B cell (primary cell): ENCODE measurements around the gene DLG1. TPM values are rescaled to one million over a fixed set of nuclear protein-coding genes. Genes with fewer than 3 reads are reported as not detected.

Experiments
- ATAC-seq: fragments of 200-7000 bp; cut with Tn5 transposase; one replicate; pipeline ENCODE4 v1.10.0; 2021; ENCODE audit warnings: low read depth, mild to moderate bottlenecking, moderate number of reproducible peaks, moderate library complexity
- CTCF ChIA-PET: fragments of 350-600 bp; sonication (Branson Sonifier 250); formaldehyde crosslinking; loops from one replicate; lab custom pipeline; 2021; ENCODE audit warnings: antibody characterized with exemption, inconsistent platforms; lab: Charles Lee
- POLR2A ChIA-PET: fragments of 350-600 bp; sonication (Branson Sonifier 250); formaldehyde crosslinking; loops from one replicate; lab custom pipeline; 2021; ENCODE audit warnings: antibody characterized with exemption; lab: Charles Lee
- DNase-seq: peaks from one replicate; pipeline ENCODE4 v3.0.0; 2013
- H2AFZ ChIP-seq: 2 replicates; pipeline ENCODE4 v1.6.1; 2012; ENCODE audit warnings: mild to moderate bottlenecking, low read depth, low read length; ENCODE audit not compliant: insufficient read depth, poor library complexity, severe bottlenecking
- H3K27ac ChIP-seq, 2 donors: 1 replicate in 1 of 2; 2 replicates in 1 of 2; pipeline ENCODE4 v1.5.1; 2012 to 2013; ENCODE audit warnings: low read length in 2 of 2, mild to moderate bottlenecking in 2 of 2, moderate library complexity in 1 of 2
- H3K27me3 ChIP-seq, 4 experiments: fragments of 200-600 bp in 1 of 4; sonication (generic) in 1 of 4; replicated peaks in 1 of 4; 1 replicate in 2 of 4; 2 replicates in 2 of 4; pipeline versions ENCODE4 v1.6.1 to v1.7.0; 2013 to 2016; ENCODE audit warnings: low read length in 3 of 4, mild to moderate bottlenecking in 2 of 4, mixed read lengths in 1 of 4, moderate library complexity in 1 of 4; ENCODE audit not compliant: insufficient read depth in 4 of 4, control insufficient read depth in 3 of 4; ENCODE audit errors: control extremely low read depth in 1 of 4
- H3K36me3 ChIP-seq, 2 experiments: replicated peaks in 1 of 2; 1 replicate in 1 of 2; 2 replicates in 1 of 2; pipeline versions ENCODE4 v1.6.1 to v1.7.1; 2013; ENCODE audit warnings: low read length in 1 of 2; ENCODE audit not compliant: insufficient read depth in 2 of 2, control insufficient read depth in 1 of 2; ENCODE audit errors: control extremely low read depth in 1 of 2, extremely low read depth in 1 of 2
- H3K4me1 ChIP-seq, 2 donors: fragments of 200-600 bp in 1 of 2; sonication (generic) in 1 of 2; 1 replicate in 1 of 2; 2 replicates in 1 of 2; pipeline versions ENCODE4 v1.5.1 to v1.6.1; 2013 to 2017; ENCODE audit warnings: low read length in 2 of 2; ENCODE audit not compliant: control insufficient read depth in 2 of 2, insufficient read depth in 2 of 2
- H3K4me2 ChIP-seq: replicated peaks from 2 replicates; pipeline ENCODE3; 2012; ENCODE audit warnings: mild to moderate bottlenecking, low read depth, low read length; ENCODE audit not compliant: poor library complexity, severe bottlenecking
- H3K4me3 ChIP-seq, 5 experiments: fragments of 200-600 bp in 1 of 5; sonication (generic) in 1 of 5; 1 replicate in 3 of 5; 2 replicates in 2 of 5; pipeline versions ENCODE4 v1.5.1 to v1.7.0; 2011 to 2016; ENCODE audit warnings: low read length in 4 of 5, mild to moderate bottlenecking in 4 of 5, low read depth in 2 of 5, control low read depth in 1 of 5, moderate library complexity in 1 of 5; ENCODE audit not compliant: insufficient read depth in 1 of 5; ENCODE audit errors: control extremely low read depth in 1 of 5, extremely low read depth in 1 of 5
- H3K79me2 ChIP-seq: fragments of 200-600 bp; sonication (generic); one replicate; pipeline ENCODE4 v1.6.0; 2016; ENCODE audit warnings: low read length; ENCODE audit not compliant: control insufficient read depth, insufficient read depth
- H3K9ac ChIP-seq: fragments of 200-600 bp; sonication (generic); 2 replicates; pipeline ENCODE4 v1.6.1; 2017; ENCODE audit warnings: mild to moderate bottlenecking, low read length, moderate library complexity
- H3K9me3 ChIP-seq, 3 donors: one replicate each; pipeline versions ENCODE4 v1.6.1 to v1.7.1; 2013; ENCODE audit warnings: low read length in 2 of 3; ENCODE audit not compliant: control insufficient read depth in 2 of 3, insufficient read depth in 1 of 3; ENCODE audit errors: control extremely low read depth in 1 of 3
- H4K20me1 ChIP-seq: 2 replicates; pipeline ENCODE4 v1.6.0; 2012; ENCODE audit warnings: mild to moderate bottlenecking, low read length; ENCODE audit not compliant: insufficient read depth, control insufficient read depth, poor library complexity, severe bottlenecking
- H3K27ac Mint-ChIP-seq: one replicate; pipeline ENCODE4 v1.8.0; 2021; ENCODE audit warnings: mixed read lengths
- H3K27me3 Mint-ChIP-seq: one replicate; pipeline ENCODE4 v1.8.0; 2021; ENCODE audit warnings: mixed read lengths
- H3K4me1 Mint-ChIP-seq: one replicate; pipeline ENCODE4 v1.8.0; 2021; ENCODE audit warnings: mixed read lengths
- H3K4me3 Mint-ChIP-seq: one replicate; pipeline ENCODE4 v1.8.0; 2021; ENCODE audit warnings: mixed read lengths
- H3K9me3 Mint-ChIP-seq: one replicate; pipeline ENCODE4 v1.8.0; 2022; ENCODE audit warnings: mixed read lengths; ENCODE audit not compliant: insufficient read depth
- CTCF ChIP-seq: fragments of 200-600 bp; IDR thresholded peaks from one replicate; pipeline ENCODE4 v1.8.0; 2022; ENCODE audit warnings: antibody characterized with exemption, mild to moderate bottlenecking
- EZH2 ChIP-seq: IDR thresholded peaks from 2 replicates; pipeline ENCODE4 v1.6.1; 2012; ENCODE audit warnings: borderline replicate concordance, low read depth, mild to moderate bottlenecking, moderate library complexity, low read length; ENCODE audit not compliant: insufficient read depth, poor library complexity, severe bottlenecking
- WGBS: methylation state at CpG from one replicate; pipeline ENCODE4 v1.1.5; 2013; ENCODE audit warnings: missing lambda C conversion rate; ENCODE audit not compliant: insufficient coverage; 5-methylcytosine and 5-hydroxymethylcytosine counted together
- intact Hi-C: fragments of 100-400 bp; cut with micrococcal nuclease; formaldehyde crosslinking; loops from one replicate; pipeline ENCODE4 v1.10.0; 2022
- polyA plus RNA-seq: library from polyadenylated mRNA; depleted of rRNA; stranded (reverse); fragments of >200 nt; gene quantifications from 2 replicates; pipeline ENCODE4 v1.2.3, GENCODE V29; 2012
- total RNA-seq, 2 donors: library from RNA; stranded (reverse); fragments of 120-200 nt in 1 of 2; gene quantifications; 1 replicate in 1 of 2; 2 replicates in 1 of 2; pipeline versions ENCODE4 v1.2.3 to v1.2.4, GENCODE V29; 2013 to 2022

The DLG1 gene
- total and polyA plus RNA-seq, 2 donors (not counting 1 experiment from before 2014, with no cell fraction given), result 23.4 to 114 TPM

GRCh38 chr3:197023998-197024651 is 274.3 kb downstream of the DLG1 start:
- no peak for ATAC-seq
- H3K27ac Mint-ChIP-seq, result peak overlapping the region; percentile 97
- intact Hi-C loops, result no loop called here

More at GRCh38 chr3:197023998-197024651, 274.3 kb downstream of the DLG1 start:
- peak; percentile 29 for DNase-seq
- H3K27ac ChIP-seq, result no peak overlapping the region
- H3K4me2 ChIP-seq, result peak overlapping the region; percentile 88
- peaks cover 5% of the 10 kb centered on the region for H4K20me1 ChIP-seq
- no peaks in the 10 kb centered on the region for H3K9me3 Mint-ChIP-seq
- no peak overlapping the region for H2AFZ ChIP-seq
- H3K9me3 ChIP-seq, result peaks cover 0 to 11% (median 0%) of the 10 kb centered on the region in 3 donors
- H3K36me3 ChIP-seq, result no peaks in the 10 kb centered on the region
- peaks cover 33 to 34% of the 10 kb centered on the region in 2 donors for H3K4me1 ChIP-seq
- TF ChIP-seq EZH2 (no peak), CTCF (no peak)
- H3K9ac ChIP-seq, result peak overlapping the region; percentile 49
- ChIA-PET POLR2A (interaction anchor here (2.3 kb wide), 1 partner anchor 21 kb away, joined by 13 read pairs; no protein-coding TSS in a partner anchor), CTCF (interaction anchor here (5.2 kb wide), 1 partner anchor 20 kb away, joined by 45 read pairs; no protein-coding TSS in a partner anchor)
- 77% methylated on average over 22 of the region's 36 CpGs for WGBS
- H3K27me3 ChIP-seq, result peaks cover 0 to 52% (median 4%) of the 10 kb centered on the region in 4 experiments
- H3K79me2 ChIP-seq, result no peaks in the 10 kb centered on the region
- H3K27me3 Mint-ChIP-seq, result peaks cover 24% of the 10 kb centered on the region
- H3K4me3 Mint-ChIP-seq, result peak overlapping the region; percentile 92
- peaks cover 40% of the 10 kb centered on the region for H3K4me1 Mint-ChIP-seq
- H3K4me3 ChIP-seq, result peak overlapping the region in 4 of 5 experiments; percentile 26 to 55 (median 40)
